HUES48 (cell line): ENCODE data around the gene CRB2.

ENCODE experiments used
- H3K27ac ChIP-seq: one replicate; pipeline ENCODE4 v1.7.0; 2013; ENCODE audit warnings: low read depth, low read length, inconsistent platforms
- H3K27me3 ChIP-seq: 2 replicates; pipeline ENCODE4 v1.6.1; 2013; ENCODE audit warnings: mild to moderate bottlenecking, low read length; ENCODE audit not compliant: control insufficient read depth, insufficient read depth
- H3K36me3 ChIP-seq: 2 replicates; pipeline ENCODE4 v1.6.1; 2013; ENCODE audit warnings: low read length; ENCODE audit not compliant: control insufficient read depth, insufficient read depth
- H3K4me1 ChIP-seq: 2 replicates; pipeline ENCODE4 v1.6.1; 2013; ENCODE audit warnings: mild to moderate bottlenecking, low read length; ENCODE audit not compliant: control insufficient read depth, insufficient read depth
- H3K4me3 ChIP-seq: 2 replicates; pipeline ENCODE4 v1.5.1; 2013; ENCODE audit warnings: mild to moderate bottlenecking, low read depth, low read length
- H3K9ac ChIP-seq: 2 replicates; pipeline ENCODE4 v1.6.1; 2013; ENCODE audit warnings: mild to moderate bottlenecking, low read depth, low read length, moderate library complexity
- H3K9me3 ChIP-seq: 2 replicates; pipeline ENCODE4 v1.6.1; 2013; ENCODE audit warnings: low read length; ENCODE audit not compliant: control insufficient read depth, insufficient read depth

Gene CRB2

DNA sequence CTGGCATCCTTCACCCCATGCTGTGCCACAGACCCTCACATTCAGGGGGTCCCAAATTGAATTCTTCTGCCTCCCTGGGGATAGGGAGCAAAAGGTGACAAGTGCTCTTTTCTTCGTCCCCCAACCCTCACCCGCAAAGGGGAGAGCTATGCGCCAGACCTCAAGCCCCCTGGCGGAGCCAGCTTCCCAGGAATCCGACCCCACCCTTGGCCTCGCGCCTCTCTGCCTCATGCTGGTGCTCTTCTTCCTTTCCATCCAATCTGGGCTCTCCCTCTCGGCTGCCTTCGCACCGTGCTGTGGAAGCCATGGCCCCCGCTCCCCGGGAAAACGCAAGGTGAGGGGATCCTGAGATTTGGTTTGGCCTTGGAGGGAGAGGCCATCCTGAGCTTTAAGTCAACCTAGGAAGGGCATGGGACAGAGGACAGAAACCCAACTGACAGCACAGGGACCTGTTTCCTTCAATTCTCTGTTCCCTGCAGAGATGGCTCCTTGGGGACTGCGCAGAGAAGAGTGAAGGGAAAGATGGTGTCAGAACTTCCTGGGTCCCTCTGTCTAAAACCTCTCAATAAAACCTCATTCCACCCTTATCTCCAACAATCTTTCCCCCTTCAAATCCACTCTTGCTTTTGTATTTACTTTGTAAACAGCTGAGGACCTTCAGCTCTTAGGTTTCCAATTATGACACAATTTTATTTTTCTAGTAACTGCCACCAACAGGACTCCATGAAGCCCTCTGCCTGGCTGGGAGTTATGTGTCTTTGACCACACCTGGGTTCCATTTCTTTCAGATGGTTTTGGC lies 36.3 kb upstream of the CRB2 start:
- no peaks in the 10 kb centered on the region for H3K9me3 ChIP-seq
- no peak overlapping the region for H3K27ac ChIP-seq
- no peaks in the 10 kb centered on the region for H3K27me3 ChIP-seq
- no peaks in the 10 kb centered on the region for H3K36me3 ChIP-seq
- H3K4me3 ChIP-seq: no peak overlapping the region
- no peak overlapping the region for H3K9ac ChIP-seq
- peaks cover 13% of the 10 kb centered on the region; the same call in 1 of the 2 replicates for H3K4me1 ChIP-seq

DNA sequence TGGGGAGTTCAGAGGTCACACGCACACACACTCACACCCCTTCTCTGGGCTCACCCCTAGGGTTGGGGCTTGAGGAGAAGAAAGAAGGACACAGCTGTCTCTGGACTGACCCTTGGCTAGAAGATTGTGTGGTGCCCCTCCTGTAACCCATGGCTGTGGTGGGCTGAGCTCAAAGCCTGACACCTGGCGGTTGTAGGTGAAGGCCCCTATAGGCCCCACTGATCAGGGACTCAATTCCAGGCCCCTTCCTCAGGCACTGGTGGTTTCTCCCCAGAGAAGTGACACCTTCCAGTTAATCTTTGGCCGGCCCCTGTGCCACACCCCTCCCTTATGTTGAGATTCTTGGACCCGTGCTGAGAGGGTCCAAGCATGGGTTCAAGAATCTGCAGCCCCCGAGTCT lies 35.2 kb upstream of the CRB2 start:
- H3K36me3 ChIP-seq: no peaks in the 10 kb centered on the region
- no peak overlapping the region for H3K9ac ChIP-seq
- H3K4me1 ChIP-seq: peaks cover 13% of the 10 kb centered on the region; the same call in 1 of the 2 replicates
- H3K9me3 ChIP-seq: no peaks in the 10 kb centered on the region
- H3K4me3 ChIP-seq: no peak overlapping the region
- H3K27me3 ChIP-seq: no peaks in the 10 kb centered on the region
- H3K27ac ChIP-seq: no peak overlapping the region

GRCh38 chr9:123321616-123322272 lies 34.3 kb upstream of the CRB2 start:
- no peaks in the 10 kb centered on the region for H3K9me3 ChIP-seq
- no peak overlapping the region for H3K9ac ChIP-seq
- peaks cover 13% of the 10 kb centered on the region for H3K4me1 ChIP-seq
- H3K4me3 ChIP-seq: no peak overlapping the region
- no peak overlapping the region for H3K27ac ChIP-seq
- no peaks in the 10 kb centered on the region for H3K36me3 ChIP-seq
- H3K27me3 ChIP-seq: no peaks in the 10 kb centered on the region

DNA sequence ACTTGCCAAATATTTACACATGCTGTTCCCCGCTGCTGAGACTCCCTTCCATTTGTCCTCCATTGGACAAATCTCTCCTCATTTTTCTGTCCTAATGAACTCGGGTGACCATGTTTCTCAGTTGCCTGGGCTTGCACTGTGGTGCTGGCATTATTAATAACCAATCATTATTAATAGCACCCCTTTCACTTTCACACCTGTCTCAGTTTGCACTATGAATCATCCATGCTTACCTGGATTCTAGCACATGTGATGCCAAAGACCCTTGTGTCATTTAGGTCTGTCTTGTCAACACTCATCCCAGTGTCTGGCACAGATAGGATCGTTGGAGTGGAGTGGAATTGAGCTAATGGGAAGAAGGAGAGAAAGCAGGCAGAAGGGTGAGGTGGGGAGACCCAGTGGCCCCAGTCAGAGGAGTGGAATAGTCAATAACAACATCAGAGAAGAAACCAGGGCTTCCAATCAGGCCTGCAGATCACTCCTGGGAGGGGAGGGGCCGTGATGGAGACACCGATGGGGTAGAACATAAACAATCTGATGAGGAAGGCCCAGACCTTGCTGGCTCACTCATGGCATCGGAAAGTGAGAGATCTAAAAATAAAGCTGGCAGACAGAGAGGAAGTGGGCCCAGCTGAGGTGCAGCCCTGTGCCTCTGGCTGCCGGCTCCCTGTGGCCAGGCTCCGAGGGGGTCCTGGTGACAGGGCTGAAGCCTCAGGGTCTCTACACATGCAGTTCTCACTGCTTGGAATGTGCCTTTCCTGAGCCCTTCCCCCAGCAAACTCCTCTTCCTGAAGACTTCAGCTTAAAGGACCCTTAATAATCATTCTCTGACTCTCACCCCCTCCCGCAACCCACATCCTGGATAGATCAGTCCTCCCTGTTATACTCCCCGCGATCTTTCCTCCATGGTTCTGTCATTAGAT lies 33.5 kb upstream of the CRB2 start:
- no peak overlapping the region for H3K27ac ChIP-seq

DNA sequence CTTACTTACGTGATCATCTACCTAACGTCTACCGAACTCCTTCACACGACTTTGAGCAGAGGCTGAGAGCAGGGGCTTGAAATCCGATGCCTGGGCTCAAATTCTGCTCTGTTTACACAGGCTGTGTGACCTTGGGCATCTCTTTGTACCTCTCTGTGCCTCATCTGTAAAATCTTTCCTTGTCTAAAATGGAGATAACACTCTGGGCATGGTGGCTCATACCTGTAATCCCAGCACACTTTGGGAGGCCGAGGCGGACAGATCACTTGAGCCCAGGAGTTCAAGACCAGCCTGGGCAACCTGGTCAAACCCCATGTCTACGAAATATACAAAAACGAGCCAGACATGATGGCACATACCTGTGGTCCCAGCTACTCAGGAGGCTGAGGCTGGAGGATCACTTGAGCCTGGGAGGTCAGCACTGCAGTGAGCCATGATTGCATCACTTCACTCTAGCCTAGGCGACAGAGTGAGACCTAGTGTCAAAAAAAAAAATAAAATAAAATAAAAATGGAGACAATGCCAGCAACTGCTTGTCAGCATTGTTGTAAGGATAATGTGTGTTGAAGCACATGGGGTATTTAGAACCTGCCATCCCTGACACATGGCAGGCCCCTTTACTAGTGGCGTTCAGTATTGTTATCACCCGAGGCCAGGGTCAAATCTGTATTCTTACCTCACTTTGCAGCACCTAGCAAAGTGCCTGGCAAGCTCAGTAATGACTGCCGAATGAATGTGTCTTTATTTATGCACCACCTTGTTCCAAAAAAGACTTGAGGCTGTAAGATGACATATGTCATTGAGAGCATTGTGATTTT lies 32.6 kb upstream of the CRB2 start:
- Histone ChIP-seq H3K4me3 (no peak overlapping the region), H3K9ac (no peak overlapping the region), H3K36me3 (no peaks in the 10 kb centered on the region), H3K9me3 (no peaks in the 10 kb centered on the region), H3K27me3 (no peaks in the 10 kb centered on the region), H3K4me1 (peaks cover 16% of the 10 kb centered on the region), H3K27ac (no peak overlapping the region)

More for the DNA sequence above, 33.5 kb upstream of the CRB2 start:
- Histone ChIP-seq H3K27me3 (no peaks in the 10 kb centered on the region), H3K36me3 (no peaks in the 10 kb centered on the region), H3K4me1 (peaks cover 16% of the 10 kb centered on the region), H3K9me3 (no peaks in the 10 kb centered on the region), H3K4me3 (no peak overlapping the region), H3K9ac (no peak overlapping the region)

DNA sequence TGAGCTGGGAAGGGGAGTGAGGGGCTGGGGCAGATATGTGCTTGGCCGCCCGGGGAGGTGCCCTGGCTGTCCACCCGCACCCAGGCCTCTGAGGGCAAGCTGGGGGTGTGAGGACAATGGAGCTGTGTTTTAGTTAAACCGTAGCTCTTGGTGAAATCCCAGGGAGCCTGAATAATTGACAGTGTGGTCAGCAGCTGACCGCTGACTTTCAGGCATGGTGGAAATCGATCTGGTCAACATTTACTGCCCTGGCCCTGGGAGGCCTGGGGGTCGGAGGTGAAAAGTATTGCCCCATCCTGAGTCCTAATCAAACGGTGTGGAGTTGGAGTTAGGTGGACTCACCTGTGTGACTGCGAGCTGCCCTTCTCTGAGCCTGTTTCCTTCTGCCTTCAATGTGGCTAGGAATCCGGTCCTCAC lies 31.2 kb upstream of the CRB2 start:
- Histone ChIP-seq H3K4me3 (no peak overlapping the region), H3K27me3 (no peaks in the 10 kb centered on the region), H3K4me1 (peaks cover 13% of the 10 kb centered on the region)

DNA sequence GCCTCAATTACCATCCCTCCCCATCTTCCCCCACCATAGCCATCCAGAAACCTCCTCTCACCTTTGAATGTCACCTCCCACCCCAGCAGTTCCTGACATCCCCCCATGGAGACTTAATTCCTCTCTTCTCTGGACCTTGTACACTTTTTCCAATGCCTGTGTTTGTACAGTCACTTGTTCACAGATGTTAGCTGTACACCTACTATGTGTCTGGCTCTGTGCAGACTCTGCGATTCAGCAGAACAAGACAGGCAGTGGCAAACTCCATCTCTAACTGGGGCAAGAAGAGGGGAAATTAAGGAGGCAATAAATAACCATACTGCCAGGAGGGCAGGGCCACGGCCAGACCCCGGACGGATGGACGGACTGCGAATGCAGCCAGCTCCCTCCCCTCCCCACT lies 29.8 kb upstream of the CRB2 start:
- no peak overlapping the region for H3K9ac ChIP-seq
- H3K36me3 ChIP-seq: no peaks in the 10 kb centered on the region
- no peak overlapping the region for H3K27ac ChIP-seq
- H3K4me1 ChIP-seq: peaks cover 13% of the 10 kb centered on the region
- H3K4me3 ChIP-seq: no peak overlapping the region
- no peaks in the 10 kb centered on the region for H3K9me3 ChIP-seq
- no peaks in the 10 kb centered on the region for H3K27me3 ChIP-seq

More for the DNA sequence above, 31.2 kb upstream of the CRB2 start:
- Histone ChIP-seq H3K9me3 (no peaks in the 10 kb centered on the region), H3K36me3 (no peaks in the 10 kb centered on the region), H3K27ac (no peak overlapping the region), H3K9ac (no peak overlapping the region)

- peaks cover 13% of the 10 kb centered on the region for H3K4me1 ChIP-seq
- H3K36me3 ChIP-seq: no peaks in the 10 kb centered on the region
- no peak overlapping the region for H3K4me3 ChIP-seq
- H3K9ac ChIP-seq: no peak overlapping the region
- no peaks in the 10 kb centered on the region for H3K27me3 ChIP-seq
- H3K27ac ChIP-seq: no peak overlapping the region
- no peaks in the 10 kb centered on the region for H3K9me3 ChIP-seq
These were observed 29.3 kb upstream of the CRB2 start for GRCh38 chr9:123326662-123327093.

DNA sequence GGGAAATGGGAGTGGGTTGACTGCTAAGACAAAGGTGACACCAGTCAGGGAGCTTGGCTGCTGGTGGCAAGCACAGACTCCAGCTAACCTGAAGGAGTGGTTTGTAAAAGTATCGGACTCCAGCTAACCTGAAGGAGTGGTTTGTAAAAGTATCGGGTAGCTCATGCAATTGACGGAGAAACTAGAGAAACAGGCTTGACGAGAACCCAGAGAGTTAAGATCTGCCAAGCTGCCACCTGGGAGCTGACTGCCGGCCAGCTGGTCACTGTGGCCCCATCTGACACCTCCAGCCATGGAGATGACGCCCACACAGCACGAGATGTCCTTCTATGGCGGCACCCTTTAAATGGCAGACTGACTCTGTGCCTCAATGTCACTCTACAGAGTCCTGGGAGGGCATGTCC lies 28.3 kb upstream of the CRB2 start:
- peaks cover 9% of the 10 kb centered on the region for H3K4me1 ChIP-seq
- H3K9me3 ChIP-seq: no peaks in the 10 kb centered on the region
- H3K27ac ChIP-seq: no peak overlapping the region
- no peak overlapping the region for H3K4me3 ChIP-seq
- H3K36me3 ChIP-seq: no peaks in the 10 kb centered on the region
- H3K27me3 ChIP-seq: no peaks in the 10 kb centered on the region
- H3K9ac ChIP-seq: no peak overlapping the region

- Histone ChIP-seq H3K9me3 (no peaks in the 10 kb centered on the region), H3K4me3 (no peak overlapping the region), H3K4me1 (peaks cover 4% of the 10 kb centered on the region), H3K36me3 (no peaks in the 10 kb centered on the region), H3K27me3 (no peaks in the 10 kb centered on the region), H3K27ac (no peak overlapping the region), H3K9ac (no peak overlapping the region)
These were observed 26.6 kb upstream of the CRB2 start for GRCh38 chr9:123329329-123329955.
